Hepatocyte (in vitro differentiated cells): ENCODE data around the gene NEK10. TPM values are rescaled to one million over a fixed set of nuclear protein-coding genes. Genes with fewer than 3 reads are reported as not detected.

Experiments
- DNase-seq: peaks from one replicate; pipeline ENCODE4 v3.0.0-alpha.2; 2016; ENCODE audit warnings: low spot score
- H2AFZ ChIP-seq: fragments of 200-600 bp; sonication (generic); 2 replicates; pipeline ENCODE4 v1.6.0; 2016; ENCODE audit warnings: antibody characterized with exemption, mild to moderate bottlenecking
- H3K27ac ChIP-seq: fragments of 200-600 bp; sonication (generic); 2 replicates; pipeline ENCODE4 v1.5.1; 2016; ENCODE audit warnings: mild to moderate bottlenecking
- H3K27me3 ChIP-seq: fragments of 200-600 bp; sonication (generic); 2 replicates; pipeline ENCODE4 v1.6.1; 2016
- H3K36me3 ChIP-seq: fragments of 200-600 bp; sonication (generic); replicated peaks from 2 replicates; pipeline ENCODE4 v1.5.1; 2016; ENCODE audit warnings: low read depth; ENCODE audit not compliant: insufficient read depth
- H3K4me1 ChIP-seq: fragments of 200-600 bp; sonication (generic); 2 replicates; pipeline ENCODE4 v1.5.1; 2016; ENCODE audit warnings: mild to moderate bottlenecking, moderate library complexity; ENCODE audit not compliant: insufficient read depth
- H3K4me2 ChIP-seq: fragments of 200-600 bp; sonication (generic); 2 replicates; pipeline ENCODE4 v1.6.0; 2016
- H3K4me3 ChIP-seq: fragments of 200-600 bp; sonication (generic); 2 replicates; pipeline ENCODE4 v1.5.1; 2016; ENCODE audit warnings: mild to moderate bottlenecking
- H3K79me2 ChIP-seq: fragments of 200-600 bp; sonication (generic); 2 replicates; pipeline ENCODE4 v1.6.0; 2017; ENCODE audit warnings: mild to moderate bottlenecking
- H3K9me2 ChIP-seq: fragments of 200-600 bp; sonication (generic); replicated peaks from 2 replicates; pipeline ENCODE4 v1.6.0; 2017; ENCODE audit warnings: mild to moderate bottlenecking; ENCODE audit not compliant: insufficient read depth
- H3K9me3 ChIP-seq: fragments of 200-600 bp; sonication (generic); 2 replicates; pipeline ENCODE4 v1.5.1; 2016; ENCODE audit warnings: low read depth, mild to moderate bottlenecking
- H4K20me1 ChIP-seq: fragments of 200-600 bp; sonication (generic); 2 replicates; pipeline ENCODE4 v1.6.0; 2016; ENCODE audit warnings: mild to moderate bottlenecking; ENCODE audit not compliant: insufficient read depth, poor library complexity, severe bottlenecking
- CTCF ChIP-seq: fragments of 200-600 bp; sonication (generic); IDR thresholded peaks from 2 replicates; pipeline ENCODE4 v1.5.1; 2016; ENCODE audit warnings: antibody characterized with exemption, mild to moderate bottlenecking; ENCODE audit not compliant: poor library complexity
- EZH2 ChIP-seq: fragments of 200-600 bp; sonication (generic); IDR thresholded peaks from 2 replicates; pipeline ENCODE4 v1.6.1; 2016; ENCODE audit warnings: antibody characterized with exemption, mild to moderate bottlenecking, borderline replicate concordance
- EZH2phosphoT487 ChIP-seq: fragments of 200-600 bp; sonication (generic); IDR thresholded peaks from one replicate; pipeline ENCODE4 v1.6.1; 2018; ENCODE audit warnings: antibody characterized with exemption, mild to moderate bottlenecking, low read depth, moderate library complexity; ENCODE audit not compliant: unreplicated experiment, severe bottlenecking
- WGBS: methylation state at CpG from one replicate; pipeline ENCODE4 v1.1.6; 2016; ENCODE audit warnings: low lambda C conversion rate; ENCODE audit errors: missing lambda C conversion rate; 5-methylcytosine and 5-hydroxymethylcytosine counted together
- polyA plus RNA-seq: library from polyadenylated mRNA; unstranded; fragments of >200 nt; fragmentation: Nextera tagmentation; extraction: Ambion mirVana; gene quantifications from 2 replicates; pipeline ENCODE4 v1.2.1, GENCODE V29; 2016
- total RNA-seq: library from RNA; depleted of rRNA; stranded (reverse); fragments of >200 nt; gene quantifications from 2 replicates; pipeline ENCODE4 v1.2.3, GENCODE V29; 2014

The NEK10 gene
- total and polyA plus RNA-seq, 2 experiments from 2014 or later: 0.13 to 2.0 TPM

- Histone ChIP-seq H3K4me3 (no peak overlapping the region), H3K36me3 (no peaks in the 10 kb centered on the region), H3K9me2 (no peaks in the 10 kb centered on the region), H3K4me2 (no peak overlapping the region), H3K27ac (no peak overlapping the region), H3K4me1 (no peaks in the 10 kb centered on the region), H4K20me1 (no peaks in the 10 kb centered on the region), H3K27me3 (no peaks in the 10 kb centered on the region), H3K79me2 (no peaks in the 10 kb centered on the region), H3K9me3 (no peaks in the 10 kb centered on the region), H2AFZ (no peak overlapping the region)
- TF ChIP-seq CTCF (no peak), EZH2 (no peak), EZH2phosphoT487 (no peak)
- WGBS: 45% methylated on average over 2 of the region's 2 CpGs
- DNase-seq: no peak
Measured at GRCh38 chr3:27228805-27229204, 140.4 kb downstream of the NEK10 start.

GRCh38 chr3:27224197-27224596 lies 145.0 kb downstream of the NEK10 start:
- Histone ChIP-seq H3K27ac (no peak overlapping the region), H3K4me3 (no peak overlapping the region), H3K79me2 (no peaks in the 10 kb centered on the region), H3K9me3 (no peaks in the 10 kb centered on the region), H3K36me3 (no peaks in the 10 kb centered on the region), H3K4me2 (no peak overlapping the region), H3K4me1 (no peaks in the 10 kb centered on the region), H3K27me3 (no peaks in the 10 kb centered on the region), H2AFZ (no peak overlapping the region), H4K20me1 (no peaks in the 10 kb centered on the region), H3K9me2 (no peaks in the 10 kb centered on the region)
- no peak for TF ChIP-seq EZH2phosphoT487
- DNase-seq: no peak
- WGBS: 97% methylated on average over 3 of the region's 3 CpGs

- Histone ChIP-seq H3K36me3 (no peaks in the 10 kb centered on the region), H3K4me2 (no peak overlapping the region), H3K4me3 (no peak overlapping the region), H4K20me1 (no peaks in the 10 kb centered on the region), H3K79me2 (no peaks in the 10 kb centered on the region), H3K4me1 (no peaks in the 10 kb centered on the region), H3K27ac (no peak overlapping the region), H3K9me2 (no peaks in the 10 kb centered on the region), H3K27me3 (no peaks in the 10 kb centered on the region), H3K9me3 (no peaks in the 10 kb centered on the region), H2AFZ (no peak overlapping the region)
- no peak for DNase-seq
- no peak for TF ChIP-seq EZH2
- TF ChIP-seq CTCF: no peak
- TF ChIP-seq EZH2phosphoT487: no peak
- WGBS: 93% methylated on average over 1 of the region's 1 CpG
Measured at GRCh38 chr3:27221264-27221932, 147.8 kb downstream of the NEK10 start.

- H3K9me2 ChIP-seq: no peaks in the 10 kb centered on the region
- H3K4me3 ChIP-seq: no peak overlapping the region
- DNase-seq: no peak
- no peaks in the 10 kb centered on the region for H3K9me3 ChIP-seq
- no peak overlapping the region for H3K4me2 ChIP-seq
- H3K27ac ChIP-seq: no peak overlapping the region
- H4K20me1 ChIP-seq: no peaks in the 10 kb centered on the region
- no peaks in the 10 kb centered on the region for H3K36me3 ChIP-seq
- H3K27me3 ChIP-seq: no peaks in the 10 kb centered on the region
- H3K79me2 ChIP-seq: no peaks in the 10 kb centered on the region
- TF ChIP-seq EZH2phosphoT487 (no peak), EZH2 (no peak)
- no peak overlapping the region for H2AFZ ChIP-seq
- no peaks in the 10 kb centered on the region for H3K4me1 ChIP-seq
Measured at GRCh38 chr3:27220166-27220565, 149.0 kb downstream of the NEK10 start.
